GM12864 (cell line): ENCODE data around the gene OSBP2.

Experiments used
- DNase-seq: peaks from one replicate; pipeline ENCODE4 v3.0.0-alpha.2; 2011; ENCODE audit warnings: low read depth
- H3K4me3 ChIP-seq: 2 replicates; pipeline ENCODE4 v1.5.1; 2011; ENCODE audit warnings: mild to moderate bottlenecking, low read depth, low read length, control low read depth
- CTCF ChIP-seq: IDR thresholded peaks from 2 replicates; pipeline ENCODE4 v1.5.1; 2011; ENCODE audit warnings: low read depth, mild to moderate bottlenecking, moderate library complexity, low read length, control low read depth, inconsistent platforms; ENCODE audit errors: missing control alignments

The OSBP2 gene

GRCh38 chr22:30790366-30790765, 95.7 kb downstream of the OSBP2 start:
- no peak for DNase-seq
- H3K4me3 ChIP-seq, result no peak overlapping the region
- TF ChIP-seq CTCF, result no peak

GRCh38 chr22:30792456-30792855, 97.8 kb downstream of the OSBP2 start:
- TF ChIP-seq CTCF, result no peak

GRCh38 chr22:30795118-30795517, 100.4 kb downstream of the OSBP2 start:
- no peak for TF ChIP-seq CTCF
- DNase-seq, result no peak

More at GRCh38 chr22:30792456-30792855, 97.8 kb downstream of the OSBP2 start:
- H3K4me3 ChIP-seq, result no peak overlapping the region
- no peak for DNase-seq

GRCh38 chr22:30801695-30802094, 107.0 kb downstream of the OSBP2 start:
- DNase-seq, result no peak
- no peak for TF ChIP-seq CTCF
- H3K4me3 ChIP-seq, result no peak overlapping the region

More at GRCh38 chr22:30795118-30795517, 100.4 kb downstream of the OSBP2 start:
- H3K4me3 ChIP-seq, result no peak overlapping the region

GRCh38 chr22:30802202-30803166, 107.8 kb downstream of the OSBP2 start:
- DNase-seq, result no peak
- no peak overlapping the region for H3K4me3 ChIP-seq
- no peak for TF ChIP-seq CTCF

GRCh38 chr22:30803679-30804078, 109.0 kb downstream of the OSBP2 start:
- DNase-seq, result no peak
- no peak overlapping the region for H3K4me3 ChIP-seq
- no peak for TF ChIP-seq CTCF
